DOHH2 (cell line): ENCODE data around the gene COA3.

Experiments
- H3F3A ChIP-seq: fragments of 200-600 bp; sonication (generic), shearing (Covaris generic); 2 replicates; pipeline ENCODE4 v1.6.0; 2016; ENCODE audit warnings: antibody characterized with exemption, mild to moderate bottlenecking; ENCODE audit not compliant: control insufficient read depth, insufficient read depth
- H3K27ac ChIP-seq: fragments of 200-600 bp; sonication (generic); 2 replicates; pipeline ENCODE4 v1.5.1; 2014; ENCODE audit warnings: low read depth, mild to moderate bottlenecking, low read length, moderate library complexity
- H3K27me3 ChIP-seq: fragments of 200-600 bp; sonication (generic); 2 replicates; pipeline ENCODE4 v1.6.1; 2014; ENCODE audit warnings: mild to moderate bottlenecking, low read length, mixed read lengths; ENCODE audit not compliant: control insufficient read depth
- H3K36me3 ChIP-seq: fragments of 200-600 bp; sonication (generic); 2 replicates; pipeline ENCODE4 v1.6.1; 2014; ENCODE audit warnings: mild to moderate bottlenecking, low read length, moderate library complexity, mixed read lengths; ENCODE audit not compliant: control insufficient read depth
- H3K4me1 ChIP-seq: fragments of 200-600 bp; sonication (generic); 2 replicates; pipeline ENCODE4 v1.6.1; 2014; ENCODE audit warnings: mild to moderate bottlenecking, low read length, mixed read lengths; ENCODE audit not compliant: control insufficient read depth
- H3K4me2 ChIP-seq: fragments of 200-600 bp; sonication (generic); 2 replicates; pipeline ENCODE4 v1.6.0; 2014; ENCODE audit warnings: mild to moderate bottlenecking, low read length, moderate library complexity
- H3K4me3 ChIP-seq: fragments of 200-600 bp; sonication (generic); 2 replicates; pipeline ENCODE4 v1.5.1; 2014; ENCODE audit warnings: mild to moderate bottlenecking, low read length, mixed read lengths
- H3K79me2 ChIP-seq: fragments of 200-600 bp; sonication (generic); 2 replicates; pipeline ENCODE4 v1.6.1; 2014; ENCODE audit warnings: mild to moderate bottlenecking, low read length, mixed read lengths; ENCODE audit not compliant: control insufficient read depth
- H3K9me2 ChIP-seq: fragments of 200-600 bp; sonication (generic); replicated peaks from 2 replicates; pipeline ENCODE4 v1.6.1; 2014; ENCODE audit warnings: mild to moderate bottlenecking, low read length, mixed read lengths; ENCODE audit not compliant: control insufficient read depth
- H3K9me3 ChIP-seq: fragments of 200-600 bp; sonication (generic); 2 replicates; pipeline ENCODE4 v1.6.1; 2014; ENCODE audit warnings: antibody characterized with exemption, low read length, mixed read lengths; ENCODE audit not compliant: control insufficient read depth, insufficient read depth
- H4K20me1 ChIP-seq: fragments of 200-600 bp; sonication (generic); 2 replicates; pipeline ENCODE4 v1.6.0; 2014; ENCODE audit warnings: low read depth, mild to moderate bottlenecking, antibody characterized with exemption, low read length, moderate library complexity; ENCODE audit not compliant: control insufficient read depth, insufficient read depth
- EZH2phosphoT487 ChIP-seq: fragments of 200-600 bp; sonication (generic); IDR thresholded peaks from 2 replicates; pipeline ENCODE4 v1.6.1; 2017; ENCODE audit warnings: borderline replicate concordance, mild to moderate bottlenecking, antibody characterized with exemption, low read length, moderate library complexity, mixed read lengths
- TF ChIP-seq, protein P1 (sequence below): fragments of 200-600 bp; sonication (generic); IDR thresholded peaks from one replicate; pipeline ENCODE4 v1.5.1; 2014; ENCODE audit warnings: antibody characterized with exemption, mild to moderate bottlenecking, low read depth, low read length; ENCODE audit not compliant: poor library complexity, severe bottlenecking

COA3 gene, protein sequence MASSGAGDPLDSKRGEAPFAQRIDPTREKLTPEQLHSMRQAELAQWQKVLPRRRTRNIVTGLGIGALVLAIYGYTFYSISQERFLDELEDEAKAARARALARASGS

DNA sequence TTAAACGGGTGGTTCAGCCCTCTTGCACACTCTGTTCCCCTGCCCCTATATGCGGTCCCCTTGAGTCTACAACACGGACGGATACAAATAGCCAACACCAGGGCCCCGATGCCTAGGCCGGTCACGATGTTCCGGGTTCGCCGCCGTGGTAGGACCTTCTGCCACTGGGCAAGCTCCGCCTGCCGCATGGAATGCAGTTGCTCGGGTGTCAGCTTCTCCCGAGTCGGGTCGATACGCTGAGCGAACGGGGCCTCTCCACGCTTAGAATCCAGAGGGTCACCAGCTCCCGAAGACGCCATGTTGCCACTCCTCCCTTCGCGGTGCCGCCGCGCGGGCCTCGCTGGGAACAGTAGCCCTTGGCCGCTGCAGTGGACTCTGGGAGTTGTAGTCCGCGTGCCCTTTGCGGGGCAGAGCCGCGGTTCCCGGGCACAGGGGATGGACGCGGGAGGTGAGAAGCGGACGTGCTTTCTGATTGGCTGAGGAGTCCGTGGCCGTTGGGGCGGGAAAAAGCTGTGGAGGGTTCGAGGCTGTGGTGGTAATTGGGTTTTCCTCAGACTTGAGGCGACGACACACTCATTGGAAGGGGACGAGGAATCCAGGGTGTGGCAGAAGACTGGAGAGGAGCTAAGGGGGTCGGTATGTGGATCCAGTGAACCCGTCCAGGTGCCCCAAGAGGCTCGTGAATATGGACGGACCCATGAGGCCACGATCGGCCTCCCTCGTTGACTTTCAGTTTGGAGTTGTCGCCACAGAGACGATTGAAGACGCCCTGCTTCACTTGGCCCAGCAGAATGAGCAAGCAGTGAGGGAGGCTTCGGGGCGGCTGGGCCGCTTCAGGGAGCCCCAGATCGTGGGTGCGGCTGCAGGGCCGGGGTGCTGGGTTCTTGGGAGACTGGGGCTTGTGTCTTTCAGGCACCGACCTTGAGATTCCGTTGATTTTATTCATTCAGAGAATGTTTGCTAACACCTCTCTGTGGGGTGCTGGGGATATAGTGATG lies at the start of gene COA3, which contains the start of gene CNTD1:
TSS of gene COA3 (minus strand) at position 322 of the 998 bp plus-strand sequence. CDS start at position 299, 23 bp downstream.
TSS of gene CNTD1 (plus strand) at position 479 of the 998 bp plus-strand sequence. CDS start at position 686, 207 bp downstream.
- Histone ChIP-seq H3K4me2 (peak within 1 kb of the TSS; percentile 81), H3F3A (no peaks in the 10 kb centered on the region), H3K79me2 (peaks cover 6% of the 10 kb centered on the region), H3K9me3 (no peaks in the 10 kb centered on the region), H3K4me1 (peaks cover 13% of the 10 kb centered on the region), H4K20me1 (no peaks in the 10 kb centered on the region), H3K27me3 (peaks cover 18% of the 10 kb centered on the region), H3K27ac (no peak within 1 kb of the TSS), H3K4me3 (peak within 1 kb of the TSS; percentile 86), H3K9me2 (no peaks in the 10 kb centered on the region), H3K36me3 (no peaks in the 10 kb centered on the region)
- no peak for TF ChIP-seq EZH2phosphoT487
- TF ChIP-seq, protein P1, sequence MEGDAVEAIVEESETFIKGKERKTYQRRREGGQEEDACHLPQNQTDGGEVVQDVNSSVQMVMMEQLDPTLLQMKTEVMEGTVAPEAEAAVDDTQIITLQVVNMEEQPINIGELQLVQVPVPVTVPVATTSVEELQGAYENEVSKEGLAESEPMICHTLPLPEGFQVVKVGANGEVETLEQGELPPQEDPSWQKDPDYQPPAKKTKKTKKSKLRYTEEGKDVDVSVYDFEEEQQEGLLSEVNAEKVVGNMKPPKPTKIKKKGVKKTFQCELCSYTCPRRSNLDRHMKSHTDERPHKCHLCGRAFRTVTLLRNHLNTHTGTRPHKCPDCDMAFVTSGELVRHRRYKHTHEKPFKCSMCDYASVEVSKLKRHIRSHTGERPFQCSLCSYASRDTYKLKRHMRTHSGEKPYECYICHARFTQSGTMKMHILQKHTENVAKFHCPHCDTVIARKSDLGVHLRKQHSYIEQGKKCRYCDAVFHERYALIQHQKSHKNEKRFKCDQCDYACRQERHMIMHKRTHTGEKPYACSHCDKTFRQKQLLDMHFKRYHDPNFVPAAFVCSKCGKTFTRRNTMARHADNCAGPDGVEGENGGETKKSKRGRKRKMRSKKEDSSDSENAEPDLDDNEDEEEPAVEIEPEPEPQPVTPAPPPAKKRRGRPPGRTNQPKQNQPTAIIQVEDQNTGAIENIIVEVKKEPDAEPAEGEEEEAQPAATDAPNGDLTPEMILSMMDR: no peak

DNA sequence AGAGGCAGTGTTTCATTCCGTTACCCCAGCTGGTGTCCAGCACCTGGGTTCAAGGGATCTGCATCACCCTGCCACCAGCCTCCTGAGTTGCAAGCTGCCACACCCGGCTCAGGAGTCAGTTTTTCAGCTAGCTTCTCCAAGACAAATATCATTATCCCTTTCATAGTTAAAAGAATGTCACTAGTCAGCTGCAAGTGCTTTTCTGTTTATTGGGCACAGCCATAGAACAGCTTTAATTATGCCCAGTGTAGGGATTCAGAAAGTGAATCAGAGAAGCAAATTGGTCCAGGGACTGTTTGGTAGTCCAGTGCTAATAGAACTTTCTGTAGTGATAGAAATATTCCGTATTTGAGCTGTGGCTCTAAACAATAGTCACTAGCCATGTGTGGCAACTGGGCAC lies 49.6 kb upstream of the COA3 start:
- peaks cover 16% of the 10 kb centered on the region for H3F3A ChIP-seq
- H3K27ac ChIP-seq: no peak overlapping the region
- peaks cover 25% of the 10 kb centered on the region for H3K36me3 ChIP-seq
- no peaks in the 10 kb centered on the region for H3K9me3 ChIP-seq
- no peaks in the 10 kb centered on the region for H3K79me2 ChIP-seq
- no peaks in the 10 kb centered on the region for H3K27me3 ChIP-seq
- no peaks in the 10 kb centered on the region for H3K4me1 ChIP-seq
- no peak overlapping the region for H3K4me3 ChIP-seq
- peaks cover 4% of the 10 kb centered on the region; the same call in 1 of the 2 replicates for H4K20me1 ChIP-seq
- TF ChIP-seq EZH2phosphoT487: no peak
- TF ChIP-seq, protein P1: no peak
- H3K9me2 ChIP-seq: no peaks in the 10 kb centered on the region
- H3K4me2 ChIP-seq: no peak overlapping the region

DNA sequence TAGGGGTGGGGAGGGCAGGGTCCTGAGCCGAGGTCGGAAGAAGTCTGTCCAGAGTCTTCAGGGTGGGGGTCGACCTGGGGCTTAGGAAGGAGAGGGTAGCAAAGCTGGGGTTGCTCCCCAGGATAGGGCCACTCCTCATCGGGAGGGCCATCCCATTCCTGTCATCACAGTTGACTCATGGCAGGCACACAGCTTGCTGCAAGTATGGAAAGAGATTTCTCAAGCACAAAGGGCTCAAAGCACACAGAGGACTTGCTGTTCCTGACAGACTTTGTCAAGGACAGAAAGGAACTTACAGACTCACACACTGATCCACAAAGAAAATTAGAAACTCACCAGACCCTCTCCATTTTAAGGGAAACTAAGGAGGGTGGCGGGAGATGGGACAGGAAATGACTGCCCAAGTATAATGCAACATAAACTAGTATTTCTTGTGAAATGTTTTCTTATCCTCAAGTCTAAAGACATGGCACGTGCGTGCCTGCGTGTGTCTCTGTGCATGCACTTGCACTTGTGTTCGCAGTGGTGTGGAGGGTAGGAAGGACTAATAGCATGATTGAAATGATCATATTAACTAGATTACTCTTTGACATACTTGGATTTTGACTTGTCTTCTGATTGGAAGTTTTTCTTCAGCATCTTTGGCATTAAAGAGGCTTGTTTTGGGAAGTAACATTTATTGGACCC lies 48.2 kb upstream of the COA3 start:
- no peaks in the 10 kb centered on the region for H3K4me1 ChIP-seq
- H3K9me3 ChIP-seq: no peaks in the 10 kb centered on the region
- no peak overlapping the region for H3K4me2 ChIP-seq

More for the DNA sequence above, 48.2 kb upstream of the COA3 start:
- H3K27me3 ChIP-seq: no peaks in the 10 kb centered on the region
- H3K36me3 ChIP-seq: peaks cover 38% of the 10 kb centered on the region
- peaks cover 21% of the 10 kb centered on the region for H3F3A ChIP-seq
- H3K27ac ChIP-seq: no peak overlapping the region
- TF ChIP-seq, protein P1: no peak
- TF ChIP-seq EZH2phosphoT487: no peak
- H3K9me2 ChIP-seq: no peaks in the 10 kb centered on the region
- peaks cover 4% of the 10 kb centered on the region; the same call in 1 of the 2 replicates for H4K20me1 ChIP-seq
- no peaks in the 10 kb centered on the region for H3K79me2 ChIP-seq
- H3K4me3 ChIP-seq: no peak overlapping the region
